NB4 (cell line): ENCODE data around the gene RNF25.

Experiments
- MYC ChIP-seq: IDR thresholded peaks from 2 replicates; pipeline ENCODE4 v1.6.1; 2011; ENCODE audit warnings: low read depth, low read length
- POLR2A ChIP-seq: IDR thresholded peaks from 2 replicates; pipeline ENCODE4 v1.6.1; 2011; ENCODE audit warnings: mild to moderate bottlenecking; ENCODE audit not compliant: insufficient read length; ENCODE audit errors: extremely low read depth
- TF ChIP-seq, protein P1 (sequence below): IDR thresholded peaks from one replicate; pipeline ENCODE4 v1.5.1; 2012; ENCODE audit warnings: low read depth, low read length
- TF ChIP-seq, protein P2 (sequence below): IDR thresholded peaks from 2 replicates; pipeline ENCODE4 v1.6.1; 2011; ENCODE audit warnings: low read depth, low read length

DNA sequence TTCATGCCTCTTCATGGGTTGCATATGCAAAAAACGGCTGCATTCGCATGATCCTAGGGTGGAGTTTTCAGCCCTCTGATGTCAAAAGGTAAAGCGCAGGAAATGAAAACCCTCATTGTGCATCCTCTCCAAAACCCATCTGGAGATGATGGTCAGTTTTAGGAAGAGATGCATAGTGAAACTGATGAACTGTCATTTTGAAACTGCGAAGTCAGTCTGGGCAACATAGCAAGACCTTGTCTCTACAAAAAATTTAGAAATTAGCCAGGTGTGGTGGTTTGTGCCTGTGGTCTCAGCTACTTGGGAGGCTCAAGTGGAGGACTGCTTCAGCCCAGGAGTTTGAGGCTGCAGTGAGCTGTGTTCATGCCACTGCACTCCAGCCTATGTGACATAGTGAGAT is 36.3 kb upstream of the RNF25 start:
- TF ChIP-seq, protein P1, sequence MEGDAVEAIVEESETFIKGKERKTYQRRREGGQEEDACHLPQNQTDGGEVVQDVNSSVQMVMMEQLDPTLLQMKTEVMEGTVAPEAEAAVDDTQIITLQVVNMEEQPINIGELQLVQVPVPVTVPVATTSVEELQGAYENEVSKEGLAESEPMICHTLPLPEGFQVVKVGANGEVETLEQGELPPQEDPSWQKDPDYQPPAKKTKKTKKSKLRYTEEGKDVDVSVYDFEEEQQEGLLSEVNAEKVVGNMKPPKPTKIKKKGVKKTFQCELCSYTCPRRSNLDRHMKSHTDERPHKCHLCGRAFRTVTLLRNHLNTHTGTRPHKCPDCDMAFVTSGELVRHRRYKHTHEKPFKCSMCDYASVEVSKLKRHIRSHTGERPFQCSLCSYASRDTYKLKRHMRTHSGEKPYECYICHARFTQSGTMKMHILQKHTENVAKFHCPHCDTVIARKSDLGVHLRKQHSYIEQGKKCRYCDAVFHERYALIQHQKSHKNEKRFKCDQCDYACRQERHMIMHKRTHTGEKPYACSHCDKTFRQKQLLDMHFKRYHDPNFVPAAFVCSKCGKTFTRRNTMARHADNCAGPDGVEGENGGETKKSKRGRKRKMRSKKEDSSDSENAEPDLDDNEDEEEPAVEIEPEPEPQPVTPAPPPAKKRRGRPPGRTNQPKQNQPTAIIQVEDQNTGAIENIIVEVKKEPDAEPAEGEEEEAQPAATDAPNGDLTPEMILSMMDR, result no peak
- TF ChIP-seq POLR2A (no peak), MYC (no peak)
- TF ChIP-seq, protein P2, sequence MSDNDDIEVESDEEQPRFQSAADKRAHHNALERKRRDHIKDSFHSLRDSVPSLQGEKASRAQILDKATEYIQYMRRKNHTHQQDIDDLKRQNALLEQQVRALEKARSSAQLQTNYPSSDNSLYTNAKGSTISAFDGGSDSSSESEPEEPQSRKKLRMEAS, result no peak
